Measurements from ENCODE around the gene PUSL1. TPM values are rescaled to one million over a fixed set of nuclear protein-coding genes. Genes with fewer than 3 reads are reported as not detected.

The PUSL1 gene
- 16.9 and 17.8 TPM in 2 replicates for total RNA-seq

GRCh38 chr1:1307923-1308755 lies at the start of gene PUSL1, which contains the start of gene ACAP3:
PUSL1 (plus strand) TSS chr1:1308597; CDS start chr1:1308644, 47 bp downstream.
ACAP3 (minus strand) TSS chr1:1307930; CDS start chr1:1307815, 115 bp downstream.

GRCh38 chr1:1273512-1274298 lies 34.7 kb upstream of the PUSL1 start, which contains the start of gene UBE2J2:
UBE2J2 (minus strand) TSS chr1:1273854; CDS start chr1:1267992, 5,862 bp downstream.

GRCh38 chr1:1324524-1325287 lies 16.3 kb downstream of the PUSL1 start, which contains the start of the genes CPTP and INTS11:
CPTP (plus strand) TSS chr1:1324802; CDS start chr1:1326911, 2,109 bp downstream.
INTS11 (minus strand) TSS chr1:1324660; CDS start chr1:1324608, 52 bp downstream.

GRCh38 chr1:1331068-1331965 lies 22.9 kb downstream of the PUSL1 start, which contains the start of gene TAS1R3:
TAS1R3 (plus strand) TSS chr1:1331280; CDS start chr1:1331346, 66 bp downstream.

GRCh38 chr1:1349256-1350012 lies 41.0 kb downstream of the PUSL1 start, which contains the start of gene DVL1:
DVL1 (minus strand) TSS chr1:1349418; CDS start chr1:1349065, 353 bp downstream.

GRCh38 chr1:1358433-1359271 lies 50.3 kb downstream of the PUSL1 start, which contains the start of gene MXRA8:
MXRA8 (minus strand) TSS chr1:1358555; CDS start chr1:1358504, 51 bp downstream.

Other genes with a start within 250 kb of the PUSL1 start
- not detected in 2 replicates for gene RNF223, start 234.3 kb upstream of the PUSL1 start, total RNA-seq
- gene C1orf159, start 192.5 kb upstream of the PUSL1 start, total RNA-seq, result 4.8 and 7.1 TPM in 2 replicates
- gene TTLL10, start 134.7 kb upstream of the PUSL1 start, total RNA-seq, result not detected in 2 replicates
- not detected in 2 replicates for gene TNFRSF18, start 102.0 kb upstream of the PUSL1 start, total RNA-seq
- gene TNFRSF4, start 94.4 kb upstream of the PUSL1 start, total RNA-seq, result under 0.01 and 0.14 TPM in 2 replicates
- gene SDF4, start 76.6 kb upstream of the PUSL1 start, total RNA-seq, result 190 and 205 TPM in 2 replicates
- 32.1 and 37.1 TPM in 2 replicates for gene B3GALT6, start 76.4 kb upstream of the PUSL1 start, total RNA-seq
- gene C1QTNF12, start 61.9 kb upstream of the PUSL1 start, total RNA-seq, result 0.92 and 1.5 TPM in 2 replicates
- gene UBE2J2, start 34.7 kb upstream of the PUSL1 start, total RNA-seq, result 33.9 and 43.6 TPM in 2 replicates
- gene SCNN1D, start 28.2 kb upstream of the PUSL1 start, total RNA-seq, result 1.2 and 2.3 TPM in 2 replicates
- 52.6 and 71.8 TPM in 2 replicates for gene ACAP3, start 667 bp upstream of the PUSL1 start, total RNA-seq
- 41.9 and 59.4 TPM in 2 replicates for gene INTS11, start 16.1 kb downstream of the PUSL1 start, total RNA-seq
- 8.0 and 12.5 TPM in 2 replicates for gene CPTP, start 16.2 kb downstream of the PUSL1 start, total RNA-seq
- 0.23 and 0.30 TPM in 2 replicates for gene TAS1R3, start 22.7 kb downstream of the PUSL1 start, total RNA-seq
- gene DVL1, start 40.8 kb downstream of the PUSL1 start, total RNA-seq, result 65.0 and 105 TPM in 2 replicates
- gene MXRA8, start 50.0 kb downstream of the PUSL1 start, total RNA-seq, result 172 and 187 TPM in 2 replicates
- 52.6 and 85.8 TPM in 2 replicates for gene AURKAIP1, start 66.6 kb downstream of the PUSL1 start, total RNA-seq
- 189 and 195 TPM in 2 replicates for gene CCNL2, start 90.7 kb downstream of the PUSL1 start, total RNA-seq
- gene MRPL20, start 98.7 kb downstream of the PUSL1 start, total RNA-seq, result 53.1 and 68.6 TPM in 2 replicates
- 0.18 and 0.30 TPM in 2 replicates for gene ANKRD65, start 112.7 kb downstream of the PUSL1 start, total RNA-seq
- gene VWA1, start 127.1 kb downstream of the PUSL1 start, total RNA-seq, result 10.4 and 13.1 TPM in 2 replicates
- gene ATAD3C, start 141.1 kb downstream of the PUSL1 start, total RNA-seq, result 0.09 TPM in 1 of 2 replicates, not detected in the other
- gene ATAD3B, start 163.2 kb downstream of the PUSL1 start, total RNA-seq, result 13.7 and 26.3 TPM in 2 replicates
- 24.1 and 49.1 TPM in 2 replicates for gene ATAD3A, start 203.6 kb downstream of the PUSL1 start, total RNA-seq
- gene TMEM240, start 232.0 kb downstream of the PUSL1 start, total RNA-seq, result 2.4 and 2.9 TPM in 2 replicates